Inferior parietal cortex (tissue), 1 donor: ENCODE results near the gene CMIP.
A peak's percentile ranks its signal among the peaks of the same experiment; 100 is the strongest.
"Not testable (repeated sequence)": the region's sequence is repeated elsewhere in the genome, so short reads cannot be mapped to it uniquely, and the experiment has no call there.

ENCODE experiments used
- DNase-seq: peaks from one replicate; pipeline ENCODE4 v3.0.0-alpha.2; 2016; ENCODE audit errors: extremely low spot score

Gene CMIP

GRCh38 chr16:81568749-81569087, 124.1 kb downstream of the CMIP start:
- no peak for DNase-seq

GRCh38 chr16:81569361-81570034, 124.9 kb downstream of the CMIP start:
- DNase-seq = no peak

GRCh38 chr16:81570151-81570846, 125.7 kb downstream of the CMIP start:
- DNase-seq = no peak

GRCh38 chr16:81571175-81571574, 126.6 kb downstream of the CMIP start:
- no peak for DNase-seq

GRCh38 chr16:81571592-81572385, 127.2 kb downstream of the CMIP start:
- DNase-seq = no peak

GRCh38 chr16:81572386-81573144, 128.0 kb downstream of the CMIP start:
- no peak for DNase-seq

GRCh38 chr16:81573533-81574020, 129.0 kb downstream of the CMIP start:
- DNase-seq = no peak

GRCh38 chr16:81574168-81574567, 129.6 kb downstream of the CMIP start:
- DNase-seq = no peak

- no peak for DNase-seq
Observed at GRCh38 chr16:81575307-81575706, 130.7 kb downstream of the CMIP start.

- no peak for DNase-seq
Observed at GRCh38 chr16:81575834-81576233, 131.2 kb downstream of the CMIP start.

GRCh38 chr16:81576696-81577095, 132.1 kb downstream of the CMIP start:
- no peak for DNase-seq

GRCh38 chr16:81577272-81577671, 132.7 kb downstream of the CMIP start:
- not testable (repeated sequence) for DNase-seq

- DNase-seq = no peak
Observed at GRCh38 chr16:81578076-81578475, 133.5 kb downstream of the CMIP start.

GRCh38 chr16:81578636-81579413, 134.2 kb downstream of the CMIP start:
- DNase-seq = no peak

- DNase-seq = no peak
Observed at GRCh38 chr16:81581107-81581506, 136.5 kb downstream of the CMIP start.

- peak; percentile 57 for DNase-seq
Observed at GRCh38 chr16:81582655-81583441, 138.2 kb downstream of the CMIP start.

GRCh38 chr16:81583893-81584631, 139.5 kb downstream of the CMIP start:
- DNase-seq = no peak

- no peak for DNase-seq
Observed at GRCh38 chr16:81585785-81586184, 141.2 kb downstream of the CMIP start.

- no peak for DNase-seq
Observed at GRCh38 chr16:81586417-81586816, 141.8 kb downstream of the CMIP start.
